Erythroblast (primary cell): ENCODE data around the gene CYSRT1.

Source experiments
- GATA1 ChIP-seq: IDR thresholded peaks from 2 replicates; pipeline ENCODE4 v1.6.1; 2011; ENCODE audit warnings: low read depth, mild to moderate bottlenecking, control low read depth, low read length, moderate library complexity
- POLR2A ChIP-seq: IDR thresholded peaks from 2 replicates; pipeline ENCODE4 v1.6.1; 2011; ENCODE audit warnings: mild to moderate bottlenecking, low read length

- TF ChIP-seq POLR2A (no peak), GATA1 (no peak)
Observed at GRCh38 chr9:137234758-137235423, 9.9 kb downstream of the CYSRT1 start.
